ENCODE results near the gene PI4K2A.

The PI4K2A gene

DNA sequence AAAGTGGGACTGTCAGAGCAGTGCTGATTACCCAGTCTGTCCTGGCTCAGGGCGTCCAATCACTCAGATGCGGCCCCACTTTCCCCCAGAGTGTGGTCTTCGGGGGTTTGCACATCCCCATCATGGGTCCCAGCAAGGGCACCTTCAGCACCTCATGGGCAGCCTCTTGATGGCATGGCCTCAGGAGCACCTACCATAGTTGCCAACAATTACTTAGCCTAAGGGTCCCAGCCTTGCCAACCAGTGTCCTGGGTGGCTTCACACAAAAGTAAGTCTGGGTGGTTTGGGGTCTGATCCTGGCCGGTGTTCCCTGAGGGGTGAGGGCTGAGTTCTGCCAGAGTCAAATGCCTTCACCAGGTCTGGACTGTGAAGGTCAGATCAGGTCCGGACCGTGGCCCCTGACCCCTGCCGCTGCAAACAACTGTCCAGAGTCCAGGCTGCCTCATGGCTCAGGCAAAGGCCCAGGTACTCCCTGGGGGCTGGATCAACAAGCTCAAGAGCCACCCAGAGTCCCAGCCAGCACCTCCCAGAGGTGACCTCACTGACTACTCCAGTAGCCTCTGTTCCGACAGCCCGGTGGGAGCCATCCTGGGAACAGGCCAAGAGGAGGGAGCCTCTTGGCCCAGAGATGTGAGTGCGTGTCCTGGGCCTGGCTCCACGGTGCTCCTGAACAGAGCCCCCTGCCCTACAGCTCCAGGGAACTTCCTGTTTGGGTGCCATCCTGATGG lies 66.8 kb downstream of the PI4K2A start:
- no peak for DNase-seq (ENCODE audit: low read depth)

DNA sequence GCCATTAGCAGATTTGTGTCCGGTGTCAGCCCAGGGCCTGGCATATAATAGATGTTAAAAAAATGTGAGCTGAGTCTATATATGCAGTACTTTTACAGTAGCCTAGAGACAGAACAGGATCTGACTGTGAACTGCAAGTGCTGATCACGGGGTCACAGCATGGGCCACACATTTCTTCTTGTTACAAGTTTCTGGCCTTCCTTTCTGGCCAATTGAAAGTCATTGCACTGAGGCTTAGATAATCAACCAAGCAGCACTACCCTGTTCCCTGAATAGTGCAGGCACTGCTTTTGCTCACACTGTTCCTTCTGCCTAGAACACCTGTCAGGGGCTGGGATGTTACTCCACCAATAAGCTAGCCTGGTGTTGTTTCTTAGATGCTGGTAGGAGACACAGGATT lies 67.7 kb downstream of the PI4K2A start:
- DNase-seq (ENCODE audit: low read depth), result no peak

- peak; percentile 85 for DNase-seq (ENCODE audit: low read depth)
These were observed 68.8 kb downstream of the PI4K2A start for GRCh38 chr10:97708976-97709946.

- no peak for DNase-seq (ENCODE audit: low read depth)
These were observed 71.4 kb downstream of the PI4K2A start for GRCh38 chr10:97711640-97712572.

GRCh38 chr10:97713339-97713825 lies 72.9 kb downstream of the PI4K2A start, which contains the start of gene MARVELD1:
Gene MARVELD1, plus strand, starts transcription at chr10:97713730. Its CDS starts 147 bp downstream, at chr10:97713877.
- DNase-seq (ENCODE audit: low read depth), result peak; percentile 70

DNA sequence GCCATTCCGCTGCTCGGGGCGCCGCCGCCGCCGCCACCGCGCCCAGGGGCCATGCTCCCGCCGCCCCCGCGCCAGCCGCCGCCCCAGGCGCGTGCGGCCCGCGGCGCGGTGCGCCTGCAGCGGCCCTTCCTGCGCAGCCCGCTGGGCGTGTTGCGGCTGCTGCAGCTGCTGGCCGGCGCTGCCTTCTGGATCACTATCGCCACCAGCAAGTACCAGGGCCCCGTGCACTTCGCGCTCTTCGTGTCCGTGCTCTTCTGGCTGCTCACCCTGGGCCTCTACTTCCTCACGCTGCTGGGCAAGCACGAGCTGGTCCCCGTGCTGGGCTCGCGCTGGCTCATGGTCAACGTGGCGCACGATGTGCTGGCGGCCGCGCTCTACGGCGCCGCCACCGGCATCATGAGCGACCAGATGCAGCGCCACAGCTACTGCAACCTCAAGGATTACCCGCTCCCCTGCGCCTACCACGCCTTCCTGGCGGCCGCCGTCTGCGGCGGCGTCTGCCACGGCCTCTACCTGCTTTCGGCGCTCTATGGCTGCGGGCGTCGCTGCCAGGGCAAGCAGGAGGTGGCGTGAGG lies 73.4 kb downstream of the PI4K2A start:
- DNase-seq (ENCODE audit: low read depth), result peak; percentile 63

- peak; percentile 62 for DNase-seq (ENCODE audit: low read depth)
These were observed 74.2 kb downstream of the PI4K2A start for GRCh38 chr10:97714401-97715258.

- no peak for DNase-seq (ENCODE audit: low read depth)
These were observed 74.9 kb downstream of the PI4K2A start for GRCh38 chr10:97715259-97715874.

DNA sequence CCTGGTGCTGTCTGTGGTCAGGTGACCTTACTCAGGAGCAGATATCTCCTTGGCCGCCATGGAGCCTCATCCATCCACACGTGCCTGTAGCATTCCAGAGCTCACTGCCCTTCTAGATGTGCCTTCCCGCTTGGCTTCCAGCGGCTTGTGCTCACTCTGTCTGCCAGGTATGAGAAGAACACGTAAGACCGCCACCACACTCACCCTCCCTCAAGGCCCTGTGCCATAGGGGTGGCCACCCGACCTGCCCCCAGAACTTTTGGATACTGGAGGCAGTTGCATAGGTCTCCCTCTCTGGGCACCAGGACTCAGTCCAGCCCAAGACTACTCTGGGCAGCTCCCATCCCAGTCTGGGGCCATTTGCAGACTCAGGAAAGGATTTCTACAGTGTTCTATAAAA lies 77.2 kb downstream of the PI4K2A start:
- DNase-seq (ENCODE audit: low read depth), result no peak

DNA sequence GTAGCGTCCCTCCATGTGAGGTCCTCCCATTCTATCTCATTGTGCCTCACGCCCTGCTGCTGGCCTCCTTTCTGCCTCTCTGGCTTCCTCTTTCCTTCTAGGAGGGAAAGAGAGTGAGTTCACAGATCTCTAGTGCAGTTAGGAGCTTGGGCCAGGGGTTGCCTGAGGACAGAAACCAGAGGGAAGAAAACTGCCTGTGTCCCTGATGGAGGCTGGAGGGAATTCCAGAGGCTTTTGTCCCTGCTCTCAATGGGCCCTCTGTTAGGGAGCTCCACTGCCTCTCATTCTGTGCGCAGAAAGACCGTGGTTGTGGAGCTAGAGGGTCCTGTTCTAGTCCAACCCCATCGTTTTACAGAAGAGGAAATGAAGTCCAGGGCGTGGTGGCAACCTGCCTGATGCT lies 77.7 kb downstream of the PI4K2A start:
- no peak for DNase-seq (ENCODE audit: low read depth)

DNA sequence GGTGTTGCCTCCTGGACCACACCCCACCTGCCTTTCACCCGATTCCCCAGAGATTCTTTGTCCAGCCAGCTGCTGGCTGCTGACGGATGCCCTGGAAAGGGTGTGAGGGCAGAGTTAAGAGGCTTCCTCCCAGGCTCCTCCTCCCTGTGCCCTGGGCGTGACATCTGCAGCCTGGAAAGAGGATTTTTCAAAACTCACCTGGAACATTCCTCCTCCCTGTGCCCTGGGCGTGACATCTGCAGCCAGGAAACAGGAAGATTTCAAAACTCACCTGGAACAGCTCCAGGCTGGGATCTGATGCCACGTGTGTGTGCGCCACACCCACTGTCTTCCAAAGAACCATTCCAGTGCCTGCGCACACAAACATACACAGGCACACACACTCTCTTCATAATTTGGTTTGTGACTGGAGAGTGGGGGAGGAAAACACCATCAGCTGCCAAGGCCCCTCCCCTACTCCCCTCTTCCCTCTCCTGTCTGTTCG lies 78.2 kb downstream of the PI4K2A start:
- DNase-seq (ENCODE audit: low read depth), result no peak

DNA sequence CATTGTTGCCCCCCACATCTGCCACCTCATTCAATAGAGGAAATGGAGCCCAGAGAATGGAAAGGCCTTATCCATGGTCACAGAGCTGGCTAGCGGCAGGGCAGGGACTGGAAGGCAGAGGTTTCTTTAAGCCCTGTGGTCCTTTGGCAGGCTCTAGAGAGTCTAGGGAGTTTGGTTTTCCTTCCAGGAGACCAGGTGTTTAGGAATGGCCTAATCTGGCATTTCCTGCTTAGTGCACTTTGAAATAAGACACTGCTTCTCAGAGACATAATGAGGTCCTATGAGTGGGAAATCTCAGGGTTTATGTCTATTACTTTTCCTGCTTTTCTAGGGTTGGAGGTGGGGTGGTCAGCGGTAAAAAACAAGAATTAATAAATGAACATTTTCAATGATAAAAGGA lies 79.1 kb downstream of the PI4K2A start:
- no peak for DNase-seq (ENCODE audit: low read depth)

DNA sequence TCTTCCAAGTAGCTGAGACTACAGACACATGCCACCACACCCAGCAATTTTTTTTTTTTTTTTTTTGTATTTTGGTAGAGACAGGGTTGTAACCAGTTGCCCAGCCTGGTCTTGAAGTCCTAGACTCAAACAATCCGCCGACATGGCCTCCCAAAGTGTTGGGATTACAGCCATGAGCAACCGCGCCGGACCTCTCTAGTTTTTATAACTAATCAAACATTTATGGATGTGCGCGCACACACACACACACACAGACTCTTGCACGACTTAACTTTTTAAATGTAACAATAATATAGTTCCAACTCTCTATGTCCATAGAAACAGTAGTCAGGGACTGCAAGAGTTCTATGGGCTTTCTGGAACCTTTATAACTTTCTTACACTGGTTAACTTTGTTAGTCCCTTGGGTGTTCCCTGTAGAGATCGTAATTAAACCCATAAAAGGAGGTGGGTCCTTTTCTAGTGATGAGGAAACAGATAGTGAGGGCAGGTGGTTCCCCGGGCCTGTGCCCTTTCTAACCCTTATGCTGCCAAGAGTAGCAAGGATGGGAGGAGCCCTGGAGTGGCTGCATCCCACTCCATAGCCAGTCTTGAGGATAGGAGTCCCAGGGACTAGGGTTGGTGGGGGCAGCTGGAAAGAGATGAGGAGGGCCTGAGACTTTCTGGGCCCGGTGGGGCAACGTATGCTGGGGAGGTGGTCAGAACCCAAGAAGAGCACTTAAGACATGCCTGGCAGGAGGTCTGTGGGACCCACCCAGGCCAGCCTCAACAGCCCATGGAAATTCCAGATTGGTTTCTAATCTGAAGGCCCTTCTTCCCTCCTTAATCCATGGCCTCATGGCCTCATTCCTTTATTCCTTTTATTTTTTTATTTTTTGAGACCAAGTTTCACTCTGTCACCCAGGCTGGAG lies 81.7 kb downstream of the PI4K2A start:
- no peak for DNase-seq (ENCODE audit: low read depth)

DNA sequence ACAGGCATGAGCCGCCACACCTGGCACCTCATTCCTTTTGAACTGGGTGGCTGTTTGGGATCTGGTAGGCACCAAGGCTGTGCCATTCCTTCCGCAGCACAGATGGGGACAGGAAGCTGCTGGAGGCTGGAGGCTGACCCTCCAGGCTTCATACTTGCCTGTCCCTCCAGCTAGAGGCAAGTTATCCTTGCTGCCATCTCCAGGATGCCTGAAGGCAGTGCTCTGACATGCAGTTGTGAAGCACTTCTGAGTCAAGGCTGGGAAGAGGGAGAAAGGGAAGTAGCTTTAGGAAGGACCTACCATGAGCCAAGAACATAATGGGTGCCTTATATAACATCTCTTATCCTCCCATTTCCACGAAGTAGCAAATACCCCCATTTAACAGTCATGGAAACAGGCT lies 82.5 kb downstream of the PI4K2A start:
- DNase-seq (ENCODE audit: low read depth), result no peak

GRCh38 chr10:97724341-97724941 lies 84.0 kb downstream of the PI4K2A start:
- peak; percentile 71 for DNase-seq (ENCODE audit: low read depth)

Measured in stromal cell of bone marrow (primary cell).